GM23338 (cell line): ENCODE results near the gene SCG5.

Experiments
- CTCF ChIP-seq, 2 experiments: fragments of 200-600 bp in 1 of 2; sonication (generic) in 1 of 2; conservative IDR thresholded peaks; 2 replicates each; pipeline versions ENCODE4 v1.5.1 to v1.6.1; 2016 to 2017; ENCODE audit warnings: antibody characterized with exemption in 2 of 2, low read depth in 2 of 2, mild to moderate bottlenecking in 2 of 2, moderate library complexity in 1 of 2
- EZH2 ChIP-seq: fragments of 200-600 bp; sonication (generic); IDR thresholded peaks from one replicate; pipeline ENCODE4 v1.8.0; 2017; ENCODE audit warnings: antibody characterized with exemption, mild to moderate bottlenecking, low read depth; ENCODE audit not compliant: unreplicated experiment

GRCh38 chr15:32677238-32677750 is 35.8 kb downstream of the SCG5 start:
- TF ChIP-seq EZH2 (no peak), CTCF (conservative IDR thresholded peaks at IDR 0.05; ENCODE audit: low read depth in 2 of 2) (no peak)
